Spleen (tissue), 11 donors: ENCODE measurements around the gene RIMBP3C. TPM values are rescaled to one million over a fixed set of nuclear protein-coding genes. Genes with fewer than 3 reads are reported as not detected.
"Not testable (repeated sequence)": the region's sequence is repeated elsewhere in the genome, so short reads cannot be mapped to it uniquely, and the experiment has no call there.

Source experiments
- DNase-seq: peaks from one replicate; pipeline ENCODE4 v3.0.0-alpha.2; 2020
- H3K27ac ChIP-seq, 8 donors: fragments of 200-600 bp; sonication (generic) in 7 of 8; 1 replicate in 4 of 8; 2 replicates in 4 of 8; pipeline versions ENCODE4 v1.5.0 to v1.8.0; 2016 to 2021; ENCODE audit warnings: inconsistent platforms in 4 of 8, mild to moderate bottlenecking in 4 of 8, moderate library complexity in 1 of 8
- H3K27me3 ChIP-seq, 7 donors: fragments of 200-600 bp; sonication (generic) in 6 of 7; replicated peaks in 1 of 7; 1 replicate in 4 of 7; 2 replicates in 3 of 7; pipeline versions ENCODE4 v1.5.0 to v1.8.0; 2016 to 2021; ENCODE audit warnings: inconsistent platforms in 3 of 7, mild to moderate bottlenecking in 1 of 7
- H3K36me3 ChIP-seq, 6 donors: fragments of 200-600 bp; sonication (generic) in 5 of 6; 1 replicate in 4 of 6; 2 replicates in 2 of 6; pipeline versions ENCODE4 v1.5.0 to v1.8.0; 2016 to 2021; ENCODE audit warnings: inconsistent platforms in 2 of 6
- H3K4me1 ChIP-seq, 6 donors: fragments of 200-600 bp; sonication (generic) in 5 of 6; 1 replicate in 3 of 6; 2 replicates in 3 of 6; pipeline versions ENCODE4 v1.5.0 to v1.8.0; 2016 to 2021; ENCODE audit warnings: inconsistent platforms in 3 of 6
- H3K4me3 ChIP-seq, 8 donors: fragments of 200-600 bp; sonication (generic) in 7 of 8; 1 replicate in 4 of 8; 2 replicates in 4 of 8; pipeline versions ENCODE4 v1.5.0 to v1.8.0; 2016 to 2021; ENCODE audit warnings: inconsistent platforms in 4 of 8, mild to moderate bottlenecking in 4 of 8, moderate library complexity in 2 of 8
- H3K9me3 ChIP-seq, 8 donors: fragments of 200-600 bp; sonication (generic) in 7 of 8; 1 replicate in 4 of 8; 2 replicates in 4 of 8; pipeline versions ENCODE4 v1.5.0 to v1.8.0; 2016 to 2021; ENCODE audit warnings: inconsistent platforms in 4 of 8
- WGBS, 5 donors: extraction: QIAGEN DNeasy Blood & Tissue Kit in 3 of 5; methylation state at CpG; one replicate each; pipeline versions ENCODE4 v1.1.5 to v1.1.7; 2013 to 2018; 5-methylcytosine and 5-hydroxymethylcytosine counted together
- intact Hi-C: fragments of 100-400 bp; cut with DNase I; formaldehyde crosslinking; loops from one replicate; pipeline ENCODE4 v1.15.0; 2023; ENCODE audit warnings: low total_unique reads
- polyA plus RNA-seq, 3 donors: library from polyadenylated mRNA; stranded (reverse); fragments of 200-250 nt; gene quantifications; one replicate each; pipeline ENCODE4 v1.2.1, GENCODE V29; 2013
- small RNA-seq, 4 donors: library from RNA; depleted of rRNA; stranded (forward); fragments of <200 nt; gene quantifications; one replicate each; pipeline ENCODE3, GENCODE V24; 2016
- total RNA-seq, 7 donors: library from RNA; depleted of rRNA in 3 of 7; stranded (reverse); fragments of >200 nt in 3 of 7; fragmentation: NEBNext Ultra II Directional in 4 of 7; extraction: Animal tissue kit (Norgen Biotek cat#: 25700) in 4 of 7; gene quantifications; one replicate each; pipeline versions ENCODE4 v1.1.0 to v1.2.1, GENCODE V29; 2016 to 2021
- donor health status: healthy with polysubstance abuse.
- donor health status: DM: no; HTN: no; CAD: no; lungs with moderate emphysema.
- donor health status: DM: no; HTN: no; CAD: no.
- donor health status: Bipolar disorder and iron deficiency.
- donor health status: healthy.
- donor health status: DM: no; HTN: no; CAD: no.
- donor health status: DM: yes; HTN: yes; CAD: no.

The RIMBP3C gene
- total and polyA plus RNA-seq, 10 donors, result 0.03 to 2.0 (median 0.50) TPM; not detected in 2

- H3K36me3 ChIP-seq, H3K4me1 ChIP-seq, intact Hi-C loops, H3K27ac ChIP-seq, H3K9me3 ChIP-seq, H3K27me3 ChIP-seq, H3K4me3 ChIP-seq, DNase-seq: not testable (repeated sequence)
- WGBS, 5 donors, result no CpG with 5 or more reads among the region's 7 CpGs
Measured at GRCh38 chr22:21498489-21498888, 52.8 kb downstream of the RIMBP3C start.

GRCh38 chr22:21497984-21498383 is 53.3 kb downstream of the RIMBP3C start:
- WGBS, 5 donors, result no CpG with 5 or more reads among the region's 4 CpGs
- H3K27me3 ChIP-seq, H3K4me1 ChIP-seq, intact Hi-C loops, DNase-seq, H3K27ac ChIP-seq, H3K4me3 ChIP-seq, H3K36me3 ChIP-seq, H3K9me3 ChIP-seq: not testable (repeated sequence)

Small RNA genes lying within 50 kb of the gene (small RNA-seq; reads per million reads assigned to genes)
- 0 reads per million in 4 donors for gene RF00492
- gene RN7SKP221, result 0 reads per million in 4 donors

Other genes with a start within 250 kb of the RIMBP3C start
- gene RIMBP3B, start 167.7 kb downstream of the RIMBP3C start, total RNA-seq, result 1 to 10 TPM in 1 of 7 donors, under 1 TPM in 4, not detected in 2; 0.34 to 1.1 (median 0.69) TPM
- gene RIMBP3B, start 167.7 kb downstream of the RIMBP3C start, polyA plus RNA-seq, result under 1 TPM; 0.07 to 0.44 (median 0.10) TPM
- gene HIC2, start 134.1 kb downstream of the RIMBP3C start, total RNA-seq, result 1 to 10 TPM; 5.0 to 7.6 (median 6.3) TPM
- 1 to 10 TPM in 1 of 3 donors, under 1 TPM in 2; 0.67 to 2.5 (median 0.74) TPM for gene HIC2, start 134.1 kb downstream of the RIMBP3C start, polyA plus RNA-seq
- 1 to 10 TPM in 6 of 7 donors, under 1 TPM in 1; 0.94 to 3.2 (median 2.3) TPM for gene TMEM191C, start 84.1 kb downstream of the RIMBP3C start, total RNA-seq
- gene TMEM191C, start 84.1 kb downstream of the RIMBP3C start, polyA plus RNA-seq, result 1 to 10 TPM; 4.0 to 6.6 (median 5.8) TPM
- gene UBE2L3, start 16.3 kb upstream of the RIMBP3C start, total RNA-seq, result 10 to 100 TPM; 36.8 to 69.3 (median 44.3) TPM
- gene UBE2L3, start 16.3 kb upstream of the RIMBP3C start, polyA plus RNA-seq, result 10 to 100 TPM; 36.2 to 55.6 (median 46.2) TPM
- 10 to 100 TPM; 19.0 to 35.0 (median 23.8) TPM for gene YDJC, start 78.6 kb upstream of the RIMBP3C start, total RNA-seq
- 10 to 100 TPM; 41.0 to 54.3 (median 44.6) TPM for gene YDJC, start 78.6 kb upstream of the RIMBP3C start, polyA plus RNA-seq
- under 1 TPM; 0.24 to 0.66 (median 0.51) TPM for gene CCDC116, start 81.3 kb upstream of the RIMBP3C start, total RNA-seq
- under 1 TPM; 0.45 to 0.63 (median 0.47) TPM for gene CCDC116, start 81.3 kb upstream of the RIMBP3C start, polyA plus RNA-seq
- 10 to 100 TPM; 27.9 to 51.9 (median 36.0) TPM for gene SDF2L1, start 90.8 kb upstream of the RIMBP3C start, total RNA-seq
- gene SDF2L1, start 90.8 kb upstream of the RIMBP3C start, polyA plus RNA-seq, result 10 to 100 TPM; 16.6 to 43.9 (median 32.9) TPM
- gene PPIL2, start 114.6 kb upstream of the RIMBP3C start, total RNA-seq, result 10 to 100 TPM; 43.2 to 71.5 (median 54.9) TPM
- 10 to 100 TPM; 23.7 to 51.8 (median 39.1) TPM for gene PPIL2, start 114.6 kb upstream of the RIMBP3C start, polyA plus RNA-seq
- 10 to 100 TPM in 5 of 7 donors, 1 to 10 TPM in 2; 6.9 to 21.3 (median 14.6) TPM for gene YPEL1, start 184.3 kb upstream of the RIMBP3C start, total RNA-seq
- gene YPEL1, start 184.3 kb upstream of the RIMBP3C start, polyA plus RNA-seq, result 1 to 10 TPM; 4.8 to 6.4 (median 5.4) TPM